H1 (cell line): ENCODE measurements around the gene GFM1. TPM values are rescaled to one million over a fixed set of nuclear protein-coding genes. Genes with fewer than 3 reads are reported as not detected.

Source experiments
- CTCF ChIA-PET: fragments of 300-600 bp; sonication (Branson Sonifier 250); formaldehyde crosslinking; loops from one replicate; lab custom pipeline; 2021; ENCODE audit not compliant: partially characterized antibody; lab: Charles Lee
- POLR2A ChIA-PET: fragments of 300-600 bp; sonication (Branson Sonifier 250); formaldehyde crosslinking; loops from one replicate; lab custom pipeline; 2021; ENCODE audit warnings: inconsistent platforms; ENCODE audit not compliant: partially characterized antibody; lab: Charles Lee
- DNase-seq, 2 experiments: peaks; one replicate each; pipeline versions ENCODE4 v3.0.0 to v3.0.0-alpha.2; 2010 to 2022; ENCODE audit warnings: low spot score in 2 of 2, low read depth in 1 of 2, mixed read lengths in 1 of 2
- FAIRE-seq: peaks from 2 replicates; lab custom pipeline; 2011; peaks lifted over from hg19 to GRCh38; lab: Jason Lieb, UNC
- H2AFZ ChIP-seq: 2 replicates; pipeline ENCODE4 v1.8.1; 2012; ENCODE audit warnings: low read length, inconsistent platforms
- H2AK5ac ChIP-seq: 2 replicates; pipeline ENCODE4 v1.6.1; 2013; ENCODE audit warnings: low read depth, low read length
- H2BK120ac ChIP-seq: replicated peaks from 2 replicates; pipeline ENCODE3; 2013; ENCODE audit warnings: low read depth, low read length, inconsistent platforms
- H2BK12ac ChIP-seq: 2 replicates; pipeline ENCODE4 v1.6.1; 2013; ENCODE audit warnings: low read depth, low read length
- H2BK15ac ChIP-seq: 2 replicates; pipeline ENCODE4 v1.6.1; 2013; ENCODE audit warnings: low read length
- H2BK20ac ChIP-seq: 2 replicates; pipeline ENCODE4 v1.6.1; 2013; ENCODE audit warnings: low read length
- H2BK5ac ChIP-seq: 2 replicates; pipeline ENCODE4 v1.6.1; 2013; ENCODE audit warnings: low read depth, low read length
- H3K14ac ChIP-seq: 2 replicates; pipeline ENCODE4 v1.6.1; 2013; ENCODE audit warnings: inconsistent platforms; ENCODE audit not compliant: insufficient read length
- H3K18ac ChIP-seq: 2 replicates; pipeline ENCODE4 v1.6.1; 2013; ENCODE audit warnings: low read length; ENCODE audit errors: extremely low read depth
- H3K23ac ChIP-seq: 2 replicates; pipeline ENCODE4 v1.6.1; 2013; ENCODE audit warnings: inconsistent platforms; ENCODE audit not compliant: insufficient read length
- H3K23me2 ChIP-seq: 2 replicates; pipeline ENCODE4 v1.6.1; 2013; ENCODE audit warnings: low read depth, low read length
- H3K27ac ChIP-seq: 2 replicates; pipeline ENCODE4 v1.6.1; 2011; ENCODE audit warnings: low read depth, low read length, inconsistent platforms
- H3K27me3 ChIP-seq, 4 experiments: replicated peaks in 1 of 4; 1 replicate in 1 of 4; 2 replicates in 3 of 4; pipeline versions ENCODE4 v1.6.1 to v1.8.1; 2011 to 2013; ENCODE audit warnings: low read length in 3 of 4, mild to moderate bottlenecking in 3 of 4, inconsistent platforms in 2 of 4, mixed read lengths in 2 of 4, moderate library complexity in 1 of 4; ENCODE audit not compliant: control insufficient read depth in 3 of 4, insufficient read depth in 3 of 4; ENCODE audit errors: extremely low read depth in 1 of 4
- H3K36me3 ChIP-seq, 4 experiments: 2 replicates each; pipeline versions ENCODE4 v1.6.1 to v1.8.1; 2011 to 2013; ENCODE audit warnings: mild to moderate bottlenecking in 4 of 4, low read length in 3 of 4, moderate library complexity in 2 of 4, control low read depth in 1 of 4, inconsistent platforms in 1 of 4; ENCODE audit not compliant: insufficient read depth in 4 of 4, control insufficient read depth in 2 of 4
- H3K4ac ChIP-seq: replicated peaks from 2 replicates; pipeline ENCODE3; 2013; ENCODE audit warnings: low read length, low read depth, mixed read lengths, inconsistent platforms; ENCODE audit not compliant: insufficient read length
- H3K4me1 ChIP-seq, 4 experiments: replicated peaks in 1 of 4; 1 replicate in 1 of 4; 2 replicates in 3 of 4; pipeline versions ENCODE4 v1.6.1 to v1.8.1; 2011 to 2013; ENCODE audit warnings: low read length in 3 of 4, inconsistent platforms in 2 of 4, mixed read lengths in 1 of 4; ENCODE audit not compliant: insufficient read depth in 4 of 4, control insufficient read depth in 3 of 4
- H3K4me2 ChIP-seq, 2 experiments: 2 replicates each; pipeline versions ENCODE4 v1.6.1 to v1.8.1; 2011 to 2013; ENCODE audit warnings: low read depth in 2 of 2, low read length in 2 of 2, control low read depth in 1 of 2, inconsistent platforms in 1 of 2, mild to moderate bottlenecking in 1 of 2; ENCODE audit not compliant: insufficient read depth in 1 of 2
- H3K4me3 ChIP-seq, 4 experiments: fragments of 200-600, 300-600 bp in 1 of 4; sonication (generic), shearing (Covaris generic), sonication (Bioruptor Twin) in 1 of 4; 2 replicates each; pipeline versions ENCODE4 v1.5.1 to v1.8.1; 2011 to 2016; ENCODE audit warnings: low read length in 4 of 4, low read depth in 3 of 4, control low read depth in 2 of 4, inconsistent platforms in 2 of 4, mild to moderate bottlenecking in 2 of 4, mixed read lengths in 1 of 4, moderate library complexity in 1 of 4; ENCODE audit not compliant: insufficient read depth in 2 of 4; ENCODE audit errors: extremely low read depth in 1 of 4
- H3K56ac ChIP-seq: replicated peaks from 2 replicates; pipeline ENCODE3; 2013; ENCODE audit warnings: low read depth, mild to moderate bottlenecking, mixed read lengths, low read length, inconsistent platforms; ENCODE audit not compliant: insufficient read length
- H3K79me1 ChIP-seq: 2 replicates; pipeline ENCODE4 v1.6.1; 2013; ENCODE audit warnings: low read depth, low read length, control low read depth
- H3K79me2 ChIP-seq, 2 experiments: 2 replicates each; pipeline versions ENCODE4 v1.6.1 to v1.8.1; 2012 to 2013; ENCODE audit warnings: low read length in 2 of 2, mild to moderate bottlenecking in 2 of 2, inconsistent platforms in 1 of 2; ENCODE audit not compliant: insufficient read depth in 2 of 2, control insufficient read depth in 1 of 2
- H3K9ac ChIP-seq, 4 experiments: replicated peaks in 1 of 4; 1 replicate in 1 of 4; 2 replicates in 3 of 4; pipeline versions ENCODE4 v1.6.1 to v1.8.1; 2011 to 2013; ENCODE audit warnings: low read depth in 3 of 4, low read length in 3 of 4, control low read depth in 2 of 4, mild to moderate bottlenecking in 2 of 4, moderate library complexity in 2 of 4, inconsistent platforms in 1 of 4; ENCODE audit errors: extremely low read depth in 1 of 4
- H3K9me3 ChIP-seq, 2 experiments: 2 replicates each; pipeline versions ENCODE4 v1.6.1 to v1.8.1; 2012 to 2013; ENCODE audit warnings: mild to moderate bottlenecking in 2 of 2, moderate library complexity in 2 of 2, control low read depth in 1 of 2, inconsistent platforms in 1 of 2, low read depth in 1 of 2, low read length in 1 of 2, mixed read lengths in 1 of 2; ENCODE audit not compliant: insufficient read depth in 2 of 2
- H4K20me1 ChIP-seq, 2 experiments: replicated peaks in 1 of 2; 2 replicates each; pipeline versions ENCODE3 to v1.8.1; 2011 to 2013; ENCODE audit warnings: inconsistent platforms in 2 of 2, low read length in 2 of 2, mild to moderate bottlenecking in 1 of 2; ENCODE audit not compliant: insufficient read depth in 2 of 2, control insufficient read depth in 1 of 2
- H4K5ac ChIP-seq: 2 replicates; pipeline ENCODE4 v1.6.1; 2013; ENCODE audit warnings: low read length, low read depth, mixed read lengths, inconsistent platforms; ENCODE audit not compliant: insufficient read length
- H4K8ac ChIP-seq: 2 replicates; pipeline ENCODE4 v1.8.0; 2013; ENCODE audit warnings: mild to moderate bottlenecking, moderate library complexity, low read length, inconsistent platforms; ENCODE audit not compliant: insufficient read depth; ENCODE audit errors: extremely low read depth
- H4K91ac ChIP-seq: replicated peaks from 2 replicates; pipeline ENCODE3; 2013; ENCODE audit warnings: low read length, mixed read lengths, inconsistent platforms; ENCODE audit not compliant: insufficient read length
- JUND ChIP-seq: IDR thresholded peaks from 2 replicates; pipeline ENCODE4 v1.6.1; 2011; ENCODE audit warnings: mild to moderate bottlenecking, improper control_type of control experiment, low read length
- KDM4A ChIP-seq: IDR thresholded peaks from one replicate; pipeline ENCODE4 v1.7.1; 2012; ENCODE audit warnings: low read depth, mild to moderate bottlenecking, moderate library complexity, low read length, inconsistent platforms; ENCODE audit not compliant: severe bottlenecking
- KDM5A ChIP-seq: fragments of 200-600 bp; IDR thresholded peaks from 2 replicates; pipeline ENCODE4 v1.7.1; 2012; ENCODE audit warnings: mild to moderate bottlenecking, low read length, inconsistent platforms, mixed read lengths
- WGBS, 2 experiments: shearing (Covaris generic) in 1 of 2; methylation state at CpG; one replicate each; pipeline versions ENCODE4 v1.1.6 to v1.1.7; 2013 to 2015; ENCODE audit warnings: low lambda C conversion rate in 2 of 2, mixed read lengths in 2 of 2, inconsistent platforms in 1 of 2, low coverage in 1 of 2, missing lambda C conversion rate in 1 of 2; ENCODE audit not compliant: insufficient replicate concordance in 2 of 2, insufficient coverage in 1 of 2, insufficient read length in 1 of 2; ENCODE audit errors: extremely low coverage in 1 of 2, missing lambda C conversion rate in 1 of 2; 5-methylcytosine and 5-hydroxymethylcytosine counted together
- polyA plus RNA-seq, 7 experiments: library from polyadenylated mRNA; depleted of rRNA in 3 of 7; stranded (reverse) in 5 of 7; unstranded in 2 of 7; fragments of >200 nt in 5 of 7; fragments of 200-250 nt in 2 of 7; gene quantifications; 1 replicate in 5 of 7; 2 replicates in 1 of 7; 4 replicates in 1 of 7; pipeline versions ENCODE4 v1.2.1 to v1.2.3, GENCODE V29; 2011 to 2013; ENCODE audit warnings: missing spikeins in 2 of 7, mixed read lengths in 2 of 7
- total RNA-seq: library from RNA; stranded (reverse); fragmentation: NEBNext Ultra II Directional; extraction: Animal tissue kit (Norgen Biotek cat#: 25700); gene quantifications from 2 replicates; pipeline ENCODE4 v1.2.1, GENCODE V29; 2021

Gene GFM1
- total and polyA plus RNA-seq, 2 of the 8 experiments (the other 6 are each of a cell fraction or from before 2014, with no cell fraction given), result 10.9 to 45.3 TPM

GRCh38 chr3:158731486-158731885, 87.2 kb downstream of the GFM1 start:
- peak overlapping the region; percentile 54 to 84 (median 60) for H3K4me3 ChIP-seq
- POLR2A ChIA-PET, result interaction anchor here (0.8 to 1.4 kb wide), 3 partner anchors 8 to 103 kb away, joined by 3 to 4 read pairs (median 3); no protein-coding TSS in a partner anchor

More at GRCh38 chr3:158731486-158731885, 87.2 kb downstream of the GFM1 start:
- Histone ChIP-seq H2BK5ac (no peak overlapping the region), H3K4me1 (peaks cover 0 to 9% (median 6%) of the 10 kb centered on the region in 4 experiments; a peak in 5 of 7 replicates), H3K23ac (no peak overlapping the region), H3K4me2 (peak overlapping the region; percentile 74 to 86), H3K4ac (no peak overlapping the region), H4K8ac (peak overlapping the region; percentile 57; the same call in 1 of the 2 replicates), H4K91ac (no peak overlapping the region), H2BK15ac (no peak overlapping the region), H3K56ac (no peak overlapping the region), H3K14ac (no peak overlapping the region), H2BK20ac (no peak overlapping the region), H2AK5ac (no peak overlapping the region), H2BK12ac (no peak overlapping the region), H4K5ac (no peak overlapping the region), H3K79me2 (no peaks in the 10 kb centered on the region), H3K36me3 (no peaks in the 10 kb centered on the region), H3K9ac (peak overlapping the region in 1 of 4 experiments; percentile 7; a peak in 2 of 7 replicates), H4K20me1 (peaks cover 0 to 1% of the 10 kb centered on the region in 2 experiments), H3K27ac (no peak overlapping the region), H2AFZ (peak overlapping the region; percentile 18; the same call in 1 of the 2 replicates), H2BK120ac (no peak overlapping the region), H3K79me1 (no peaks in the 10 kb centered on the region), H3K9me3 (peaks cover 4 to 5% of the 10 kb centered on the region in 2 experiments; a peak in 1 of 4 replicates), H3K18ac (no peak overlapping the region), H3K27me3 (peaks cover 0 to 18% (median 8%) of the 10 kb centered on the region in 4 experiments; a peak in 6 of 7 replicates), H3K23me2 (peaks cover 13% of the 10 kb centered on the region; the same call in 1 of the 2 replicates)
- WGBS, 2 experiments, result 46% methylated on average over 14 of the region's 14 CpGs; no CpG with 5 or more reads in 1 of the 2 experiments
- FAIRE-seq, result no peak
- TF ChIP-seq JUND, result no peak
- no peak for TF ChIP-seq KDM4A
- TF ChIP-seq KDM5A, result no peak
- CTCF ChIA-PET, result interaction anchor here (1.0 to 1.6 kb wide), 5 partner anchors 14 to 72 kb away, joined by 3 to 6 read pairs (median 3); no protein-coding TSS in a partner anchor
- no peak for DNase-seq
